Measurements from ENCODE around the gene SLC33A1. TPM values are rescaled to one million over a fixed set of nuclear protein-coding genes. Genes with fewer than 3 reads are reported as not detected.

The SLC33A1 gene
- total and polyA plus RNA-seq, 10 of the 15 experiments (the other 5 are each of a cell fraction or from before 2014, with no cell fraction given), result 6.4 to 25.2 (median 19.8) TPM

DNA sequence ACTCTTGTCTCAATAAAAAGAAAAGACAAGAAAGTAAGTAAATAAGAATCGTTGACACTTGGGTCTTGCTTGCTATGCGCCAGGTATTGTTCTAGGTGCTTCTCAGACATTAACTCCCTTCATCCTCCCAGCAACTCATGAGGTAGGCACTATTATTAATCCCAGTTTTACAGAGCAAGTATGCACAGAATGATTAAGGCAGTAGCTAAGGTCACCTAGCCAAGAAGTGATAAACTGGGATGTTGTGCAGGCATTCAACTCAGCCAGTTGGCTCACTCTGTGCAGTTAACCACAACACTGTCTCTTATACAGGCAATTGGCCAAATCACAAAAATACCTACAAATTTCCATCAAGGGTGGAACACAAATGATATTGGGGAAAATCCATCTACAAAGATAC, 46.4 kb downstream of the SLC33A1 start:
- FAIRE-seq, result no peak
- intact Hi-C loops (cut with micrococcal nuclease; ENCODE audit: unreplicated experiment), result loop anchor here (2.0 to 10.0 kb wide), 4 partner anchors 47 to 197 kb away; partner anchors contain the start of genes GMPS and SLC33A1
- SMC1A ChIA-PET (ENCODE audit: uncharacterized antibody, unreplicated experiment), result interaction anchor here (1.9 kb wide), 1 partner anchor 54 kb away, joined by 11 read pairs; no protein-coding TSS in a partner anchor
- H3K36me3 ChIP-seq (ENCODE audit: control insufficient read depth in 2 of 2, insufficient read depth in 2 of 2, low read length in 1 of 2), result no peaks in the 10 kb centered on the region
- no peaks in the 10 kb centered on the region for H3K79me2 ChIP-seq (ENCODE audit: control insufficient read depth, insufficient read depth, low read length)
- in situ Hi-C loops (cut with MboI), result no loop called here
- no peak overlapping the region for H3K4me3 ChIP-seq
- no peak for ATAC-seq
- H3K4me2 ChIP-seq (ENCODE audit: control insufficient read depth, insufficient read depth), result no peak overlapping the region
- H2AFZ ChIP-seq (ENCODE audit: control insufficient read depth, low read depth, low read length), result no peak overlapping the region
- DNase-seq (ENCODE audit: low read depth, low spot score), result no peak
- no peaks in the 10 kb centered on the region for H3K9me3 ChIP-seq (replicated peaks; ENCODE audit: control insufficient read depth, insufficient read depth, low read length)
- peaks cover 3% of the 10 kb centered on the region; the same call in 1 of the 2 replicates for H3K4me1 ChIP-seq (ENCODE audit: control insufficient read depth, insufficient read depth, low read length)
- RAD21 ChIA-PET (ENCODE audit: unreplicated experiment), result no interaction called here
- no peak overlapping the region for H3K27ac ChIP-seq (ENCODE audit: control insufficient read depth, insufficient read depth)
- no peaks in the 10 kb centered on the region for H4K20me1 ChIP-seq (ENCODE audit: control insufficient read depth, insufficient read depth)
- POLR2A ChIA-PET, result no interaction called here
- H3K27me3 ChIP-seq (replicated peaks in 1 of 2; ENCODE audit: control insufficient read depth in 2 of 2, insufficient read depth in 2 of 2, low read length in 1 of 2), result no peaks in the 10 kb centered on the region; a peak in 1 of 4 replicates
- CTCF ChIA-PET, result no interaction called here
- no peak overlapping the region for H3K9ac ChIP-seq (ENCODE audit: control insufficient read depth, insufficient read depth, low read length)
- 78% methylated on average over 2 of the region's 2 CpGs for WGBS (ENCODE audit: insufficient coverage, insufficient replicate concordance, low lambda C conversion rate, missing lambda C conversion rate)
- no TSS peak for BruUV-seq (replicated peaks)
- TF ChIP-seq, protein P1, sequence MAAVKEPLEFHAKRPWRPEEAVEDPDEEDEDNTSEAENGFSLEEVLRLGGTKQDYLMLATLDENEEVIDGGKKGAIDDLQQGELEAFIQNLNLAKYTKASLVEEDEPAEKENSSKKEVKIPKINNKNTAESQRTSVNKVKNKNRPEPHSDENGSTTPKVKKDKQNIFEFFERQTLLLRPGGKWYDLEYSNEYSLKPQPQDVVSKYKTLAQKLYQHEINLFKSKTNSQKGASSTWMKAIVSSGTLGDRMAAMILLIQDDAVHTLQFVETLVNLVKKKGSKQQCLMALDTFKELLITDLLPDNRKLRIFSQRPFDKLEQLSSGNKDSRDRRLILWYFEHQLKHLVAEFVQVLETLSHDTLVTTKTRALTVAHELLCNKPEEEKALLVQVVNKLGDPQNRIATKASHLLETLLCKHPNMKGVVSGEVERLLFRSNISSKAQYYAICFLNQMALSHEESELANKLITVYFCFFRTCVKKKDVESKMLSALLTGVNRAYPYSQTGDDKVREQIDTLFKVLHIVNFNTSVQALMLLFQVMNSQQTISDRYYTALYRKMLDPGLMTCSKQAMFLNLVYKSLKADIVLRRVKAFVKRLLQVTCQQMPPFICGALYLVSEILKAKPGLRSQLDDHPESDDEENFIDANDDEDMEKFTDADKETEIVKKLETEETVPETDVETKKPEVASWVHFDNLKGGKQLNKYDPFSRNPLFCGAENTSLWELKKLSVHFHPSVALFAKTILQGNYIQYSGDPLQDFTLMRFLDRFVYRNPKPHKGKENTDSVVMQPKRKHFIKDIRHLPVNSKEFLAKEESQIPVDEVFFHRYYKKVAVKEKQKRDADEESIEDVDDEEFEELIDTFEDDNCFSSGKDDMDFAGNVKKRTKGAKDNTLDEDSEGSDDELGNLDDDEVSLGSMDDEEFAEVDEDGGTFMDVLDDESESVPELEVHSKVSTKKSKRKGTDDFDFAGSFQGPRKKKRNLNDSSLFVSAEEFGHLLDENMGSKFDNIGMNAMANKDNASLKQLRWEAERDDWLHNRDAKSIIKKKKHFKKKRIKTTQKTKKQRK (IDR thresholded peaks at IDR 0.05; ENCODE audit: low read depth, low read length), result no peak
- no peak for TF ChIP-seq TCF7 (IDR thresholded peaks at IDR 0.05; ENCODE audit: borderline replicate concordance)
- TF ChIP-seq, protein P2, sequence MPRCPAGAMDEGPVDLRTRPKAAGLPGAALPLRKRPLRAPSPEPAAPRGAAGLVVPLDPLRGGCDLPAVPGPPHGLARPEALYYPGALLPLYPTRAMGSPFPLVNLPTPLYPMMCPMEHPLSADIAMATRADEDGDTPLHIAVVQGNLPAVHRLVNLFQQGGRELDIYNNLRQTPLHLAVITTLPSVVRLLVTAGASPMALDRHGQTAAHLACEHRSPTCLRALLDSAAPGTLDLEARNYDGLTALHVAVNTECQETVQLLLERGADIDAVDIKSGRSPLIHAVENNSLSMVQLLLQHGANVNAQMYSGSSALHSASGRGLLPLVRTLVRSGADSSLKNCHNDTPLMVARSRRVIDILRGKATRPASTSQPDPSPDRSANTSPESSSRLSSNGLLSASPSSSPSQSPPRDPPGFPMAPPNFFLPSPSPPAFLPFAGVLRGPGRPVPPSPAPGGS (IDR thresholded peaks at IDR 0.05; ENCODE audit: borderline replicate concordance, insufficient read depth, low read depth, low read length, poor library complexity, severe bottlenecking), result no peak
- TF ChIP-seq STAT1 (conservative IDR thresholded peaks at IDR 0.05), result no peak
- TF ChIP-seq EGR1 (IDR thresholded peaks at IDR 0.05; ENCODE audit: borderline replicate concordance in 1 of 2, low read depth in 2 of 2, low read length in 2 of 2), result no peak
- TF ChIP-seq, protein P3, sequence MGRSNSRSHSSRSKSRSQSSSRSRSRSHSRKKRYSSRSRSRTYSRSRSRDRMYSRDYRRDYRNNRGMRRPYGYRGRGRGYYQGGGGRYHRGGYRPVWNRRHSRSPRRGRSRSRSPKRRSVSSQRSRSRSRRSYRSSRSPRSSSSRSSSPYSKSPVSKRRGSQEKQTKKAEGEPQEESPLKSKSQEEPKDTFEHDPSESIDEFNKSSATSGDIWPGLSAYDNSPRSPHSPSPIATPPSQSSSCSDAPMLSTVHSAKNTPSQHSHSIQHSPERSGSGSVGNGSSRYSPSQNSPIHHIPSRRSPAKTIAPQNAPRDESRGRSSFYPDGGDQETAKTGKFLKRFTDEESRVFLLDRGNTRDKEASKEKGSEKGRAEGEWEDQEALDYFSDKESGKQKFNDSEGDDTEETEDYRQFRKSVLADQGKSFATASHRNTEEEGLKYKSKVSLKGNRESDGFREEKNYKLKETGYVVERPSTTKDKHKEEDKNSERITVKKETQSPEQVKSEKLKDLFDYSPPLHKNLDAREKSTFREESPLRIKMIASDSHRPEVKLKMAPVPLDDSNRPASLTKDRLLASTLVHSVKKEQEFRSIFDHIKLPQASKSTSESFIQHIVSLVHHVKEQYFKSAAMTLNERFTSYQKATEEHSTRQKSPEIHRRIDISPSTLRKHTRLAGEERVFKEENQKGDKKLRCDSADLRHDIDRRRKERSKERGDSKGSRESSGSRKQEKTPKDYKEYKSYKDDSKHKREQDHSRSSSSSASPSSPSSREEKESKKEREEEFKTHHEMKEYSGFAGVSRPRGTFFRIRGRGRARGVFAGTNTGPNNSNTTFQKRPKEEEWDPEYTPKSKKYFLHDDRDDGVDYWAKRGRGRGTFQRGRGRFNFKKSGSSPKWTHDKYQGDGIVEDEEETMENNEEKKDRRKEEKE (IDR thresholded peaks at IDR 0.05), result no peak
- TF ChIP-seq, protein P4, sequence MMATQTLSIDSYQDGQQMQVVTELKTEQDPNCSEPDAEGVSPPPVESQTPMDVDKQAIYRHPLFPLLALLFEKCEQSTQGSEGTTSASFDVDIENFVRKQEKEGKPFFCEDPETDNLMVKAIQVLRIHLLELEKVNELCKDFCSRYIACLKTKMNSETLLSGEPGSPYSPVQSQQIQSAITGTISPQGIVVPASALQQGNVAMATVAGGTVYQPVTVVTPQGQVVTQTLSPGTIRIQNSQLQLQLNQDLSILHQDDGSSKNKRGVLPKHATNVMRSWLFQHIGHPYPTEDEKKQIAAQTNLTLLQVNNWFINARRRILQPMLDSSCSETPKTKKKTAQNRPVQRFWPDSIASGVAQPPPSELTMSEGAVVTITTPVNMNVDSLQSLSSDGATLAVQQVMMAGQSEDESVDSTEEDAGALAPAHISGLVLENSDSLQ (IDR thresholded peaks at IDR 0.05), result no peak
- TF ChIP-seq, protein P5, sequence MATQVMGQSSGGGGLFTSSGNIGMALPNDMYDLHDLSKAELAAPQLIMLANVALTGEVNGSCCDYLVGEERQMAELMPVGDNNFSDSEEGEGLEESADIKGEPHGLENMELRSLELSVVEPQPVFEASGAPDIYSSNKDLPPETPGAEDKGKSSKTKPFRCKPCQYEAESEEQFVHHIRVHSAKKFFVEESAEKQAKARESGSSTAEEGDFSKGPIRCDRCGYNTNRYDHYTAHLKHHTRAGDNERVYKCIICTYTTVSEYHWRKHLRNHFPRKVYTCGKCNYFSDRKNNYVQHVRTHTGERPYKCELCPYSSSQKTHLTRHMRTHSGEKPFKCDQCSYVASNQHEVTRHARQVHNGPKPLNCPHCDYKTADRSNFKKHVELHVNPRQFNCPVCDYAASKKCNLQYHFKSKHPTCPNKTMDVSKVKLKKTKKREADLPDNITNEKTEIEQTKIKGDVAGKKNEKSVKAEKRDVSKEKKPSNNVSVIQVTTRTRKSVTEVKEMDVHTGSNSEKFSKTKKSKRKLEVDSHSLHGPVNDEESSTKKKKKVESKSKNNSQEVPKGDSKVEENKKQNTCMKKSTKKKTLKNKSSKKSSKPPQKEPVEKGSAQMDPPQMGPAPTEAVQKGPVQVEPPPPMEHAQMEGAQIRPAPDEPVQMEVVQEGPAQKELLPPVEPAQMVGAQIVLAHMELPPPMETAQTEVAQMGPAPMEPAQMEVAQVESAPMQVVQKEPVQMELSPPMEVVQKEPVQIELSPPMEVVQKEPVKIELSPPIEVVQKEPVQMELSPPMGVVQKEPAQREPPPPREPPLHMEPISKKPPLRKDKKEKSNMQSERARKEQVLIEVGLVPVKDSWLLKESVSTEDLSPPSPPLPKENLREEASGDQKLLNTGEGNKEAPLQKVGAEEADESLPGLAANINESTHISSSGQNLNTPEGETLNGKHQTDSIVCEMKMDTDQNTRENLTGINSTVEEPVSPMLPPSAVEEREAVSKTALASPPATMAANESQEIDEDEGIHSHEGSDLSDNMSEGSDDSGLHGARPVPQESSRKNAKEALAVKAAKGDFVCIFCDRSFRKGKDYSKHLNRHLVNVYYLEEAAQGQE (IDR thresholded peaks at IDR 0.05; ENCODE audit: low read depth, low read length), result no peak
- TF ChIP-seq SUZ12 (IDR thresholded peaks at IDR 0.05; ENCODE audit: unreplicated experiment), result no peak

All from GM12878 (cell line).